Activated CD4-positive, alpha-beta T cell treated with anti-CD3 and anti-CD28 coated beads for 36 hours (primary cell): ENCODE results near the gene TRIM7. TPM values are rescaled to one million over a fixed set of nuclear protein-coding genes. Genes with fewer than 3 reads are reported as not detected.
A peak's percentile ranks its signal among the peaks of the same experiment; 100 is the strongest.

ENCODE experiments used
- ATAC-seq: fragments of 200-7000 bp; cut with Tn5 transposase; one replicate; pipeline ENCODE4 v1.10.0; 2021; ENCODE audit warnings: mild to moderate bottlenecking, moderate library complexity
- CTCF ChIA-PET: fragments of 350-600 bp; sonication (Branson Sonifier 250); formaldehyde crosslinking; loops from one replicate; lab custom pipeline; 2021; ENCODE audit warnings: antibody characterized with exemption; lab: Charles Lee
- POLR2A ChIA-PET: fragments of 350-600 bp; sonication (Branson Sonifier 250); formaldehyde crosslinking; loops from one replicate; lab custom pipeline; 2021; ENCODE audit warnings: antibody characterized with exemption, inconsistent platforms; lab: Charles Lee
- DNase-seq: peaks from one replicate; pipeline ENCODE4 v3.0.0-alpha.2; 2020
- H3K27ac Mint-ChIP-seq: one replicate; pipeline ENCODE4 v1.8.0; 2021; ENCODE audit warnings: mixed read lengths
- H3K27me3 Mint-ChIP-seq: one replicate; pipeline ENCODE4 v1.8.0; 2021; ENCODE audit warnings: mixed read lengths
- H3K36me3 Mint-ChIP-seq: one replicate; pipeline ENCODE4 v1.8.0; 2021; ENCODE audit warnings: low read depth, mixed read lengths
- H3K4me1 Mint-ChIP-seq: one replicate; pipeline ENCODE4 v1.8.0; 2021; ENCODE audit warnings: mixed read lengths
- H3K4me3 Mint-ChIP-seq: one replicate; pipeline ENCODE4 v1.8.0; 2021; ENCODE audit warnings: mild to moderate bottlenecking, moderate library complexity, mixed read lengths
- H3K9me3 Mint-ChIP-seq: one replicate; pipeline ENCODE4 v1.8.0; 2021; ENCODE audit warnings: low read depth, mixed read lengths
- intact Hi-C, 2 experiments: fragments of 100-400 bp; cut with DNase I in 1 of 2; cut with micrococcal nuclease in 1 of 2; formaldehyde crosslinking; loops; one replicate each; pipeline versions ENCODE4 v1.14.2 to v1.15.1; 2022 to 2024; cut with DNase I, micrococcal nuclease
- total RNA-seq, 2 experiments: library from RNA; stranded (reverse); gene quantifications; one replicate each; pipeline ENCODE4 v1.2.3, GENCODE V29; 2021

Gene TRIM7
- total RNA-seq, 2 experiments from 2014 or later, result 1.4 to 1.6 TPM

DNA sequence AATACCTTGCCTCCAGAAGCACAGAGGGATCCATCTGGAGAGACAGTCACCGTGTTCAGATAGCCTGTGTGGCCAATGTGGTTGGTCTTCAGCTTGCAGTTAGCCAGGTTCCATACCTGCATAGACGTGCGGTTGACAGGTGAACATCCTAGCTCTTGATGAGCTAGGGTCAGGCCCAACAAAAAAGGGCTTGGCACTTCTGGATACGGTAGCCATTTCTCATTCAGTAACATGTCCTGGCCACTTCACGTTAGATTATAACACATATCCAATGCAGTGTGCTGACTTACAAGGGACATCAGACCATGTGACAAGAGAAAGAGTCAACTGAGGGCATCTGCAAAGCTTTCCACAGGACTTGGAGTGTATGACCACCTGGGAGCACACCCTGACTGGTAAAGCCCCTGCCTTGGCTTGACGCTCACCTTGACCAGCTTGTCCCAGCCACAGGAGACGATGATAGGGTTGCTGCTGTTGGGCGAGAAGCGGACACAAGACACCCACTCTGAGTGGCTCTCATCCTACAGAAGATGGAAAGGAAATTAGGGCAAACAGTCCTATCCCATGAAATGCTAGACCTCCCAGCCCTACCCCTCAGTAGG lies 34.2 kb upstream of the TRIM7 start:
- Mint-ChIP-seq H3K27ac (peak overlapping the region; percentile 78), H3K4me3 (peak overlapping the region; percentile 51), H3K36me3 (peaks cover 91% of the 10 kb centered on the region), H3K9me3 (no peaks in the 10 kb centered on the region), H3K27me3 (no peaks in the 10 kb centered on the region), H3K4me1 (peaks cover 39% of the 10 kb centered on the region)
- DNase-seq, result no peak
- no peak for ATAC-seq
- intact Hi-C loops, result no loop called here
- CTCF ChIA-PET, result interaction anchor here (0.6 kb wide), 3 partner anchors 13 to 424 kb away, joined by 3 to 4 read pairs (median 3); no protein-coding TSS in a partner anchor
- POLR2A ChIA-PET, result interaction anchor here (0.7 to 1.2 kb wide), 2 partner anchors 21 to 32 kb away, joined by 3 read pairs; no protein-coding TSS in a partner anchor

DNA sequence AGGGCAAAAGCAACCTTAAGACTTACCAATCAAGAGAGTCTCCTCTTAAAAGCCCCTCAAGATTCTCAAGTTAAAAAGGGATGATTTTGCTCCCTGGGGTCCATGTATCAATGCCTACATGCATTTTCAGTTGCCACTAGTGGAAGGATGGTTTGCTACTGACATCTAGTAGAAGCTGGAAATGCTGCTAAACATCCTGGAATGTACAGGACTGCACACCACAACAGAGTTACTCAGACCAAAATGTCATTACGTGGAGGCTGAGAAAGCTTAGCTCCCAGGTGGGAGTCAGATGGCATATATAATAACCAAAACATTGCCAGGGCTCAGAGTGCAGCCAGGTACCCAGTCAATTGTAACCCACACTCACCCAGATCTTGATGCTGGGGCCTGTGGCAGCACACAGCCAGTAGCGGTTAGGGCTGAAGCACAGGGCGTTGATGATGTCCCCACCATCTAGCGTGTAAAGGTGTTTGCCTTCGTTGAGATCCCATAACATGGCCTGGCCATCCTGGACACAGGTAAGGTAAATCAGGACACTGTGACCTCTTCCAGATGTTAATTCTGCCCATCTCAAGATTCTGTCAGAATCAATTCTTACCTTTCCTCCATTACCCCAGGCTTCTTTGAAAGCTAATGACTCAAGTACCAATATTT lies 32.9 kb upstream of the TRIM7 start:
- Mint-ChIP-seq H3K9me3 (no peaks in the 10 kb centered on the region), H3K27me3 (no peaks in the 10 kb centered on the region), H3K36me3 (peaks cover 91% of the 10 kb centered on the region), H3K4me3 (no peak overlapping the region), H3K4me1 (peaks cover 39% of the 10 kb centered on the region), H3K27ac (peak overlapping the region; percentile 52)
- CTCF ChIA-PET, result no interaction called here
- POLR2A ChIA-PET, result interaction anchor here (0.6 kb wide), 1 partner anchor 10 kb away, joined by 3 read pairs; no protein-coding TSS in a partner anchor
- DNase-seq (no peak), ATAC-seq (no peak)
- intact Hi-C loops, result no loop called here

DNA sequence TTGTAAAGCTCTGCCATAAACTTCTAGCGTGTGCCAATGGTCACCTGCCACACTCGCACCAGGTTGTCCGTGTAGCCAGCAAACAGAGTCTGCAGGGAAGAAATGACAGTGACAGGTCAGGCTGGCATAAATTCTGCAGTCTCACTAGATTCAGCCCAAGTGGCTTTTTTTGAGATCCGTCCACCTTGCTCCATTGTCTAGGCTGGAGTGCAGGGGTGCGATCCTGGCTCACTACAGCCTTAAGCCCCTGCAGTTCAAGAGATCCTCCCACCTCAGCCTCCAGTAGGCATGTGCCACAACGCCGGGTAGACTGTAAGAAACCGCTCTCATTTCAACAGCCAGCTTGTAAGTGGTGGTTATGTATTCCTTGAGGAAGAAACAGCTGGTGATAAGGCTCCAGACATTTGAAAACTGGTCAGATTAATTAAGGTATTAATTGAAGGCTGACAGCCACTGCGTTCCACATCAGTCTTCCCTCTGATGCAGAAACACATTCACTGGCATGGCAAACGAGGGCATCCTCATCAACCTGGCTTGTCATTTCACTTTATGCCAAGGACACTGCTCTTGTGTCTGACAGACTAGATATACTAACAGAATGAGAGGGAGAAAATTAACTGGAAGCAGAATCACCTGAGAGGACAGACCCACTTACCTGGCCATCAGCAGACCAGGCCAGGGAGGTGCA lies 32.1 kb upstream of the TRIM7 start:
- peaks cover 87% of the 10 kb centered on the region for H3K36me3 Mint-ChIP-seq
- ChIA-PET CTCF (no interaction called here), POLR2A (no interaction called here)
- H3K4me3 Mint-ChIP-seq, result no peak overlapping the region
- DNase-seq (no peak), ATAC-seq (no peak)
- intact Hi-C loops, result no loop called here
- H3K4me1 Mint-ChIP-seq, result peaks cover 37% of the 10 kb centered on the region
- H3K9me3 Mint-ChIP-seq, result no peaks in the 10 kb centered on the region
- H3K27me3 Mint-ChIP-seq, result no peaks in the 10 kb centered on the region
- H3K27ac Mint-ChIP-seq, result peak overlapping the region; percentile 20

DNA sequence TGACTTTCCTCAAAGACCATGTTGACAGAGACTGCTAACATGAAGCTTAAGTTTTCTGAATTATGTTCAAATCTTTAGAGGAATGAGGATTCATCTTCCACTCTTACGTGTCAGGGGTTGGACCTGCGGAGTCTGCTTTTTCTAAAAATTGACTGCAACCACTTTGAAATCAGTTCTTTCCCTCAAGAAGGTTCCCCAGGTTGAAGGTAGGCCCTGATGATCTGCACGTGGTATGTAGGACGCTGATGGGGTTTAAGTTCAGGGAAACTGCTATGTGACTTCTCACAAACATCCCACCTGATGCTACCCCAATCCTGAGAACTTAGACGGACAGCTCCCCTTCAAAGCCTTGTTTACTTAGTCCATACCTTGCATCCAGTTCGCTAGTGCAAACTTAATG lies 31.5 kb upstream of the TRIM7 start:
- ATAC-seq (no peak), DNase-seq (no peak)
- Mint-ChIP-seq H3K27ac (peak overlapping the region; percentile 53), H3K4me3 (no peak overlapping the region), H3K27me3 (no peaks in the 10 kb centered on the region), H3K36me3 (peaks cover 84% of the 10 kb centered on the region), H3K4me1 (peaks cover 31% of the 10 kb centered on the region), H3K9me3 (no peaks in the 10 kb centered on the region)
- CTCF ChIA-PET, result no interaction called here
- POLR2A ChIA-PET, result no interaction called here
- intact Hi-C loops, result no loop called here

DNA sequence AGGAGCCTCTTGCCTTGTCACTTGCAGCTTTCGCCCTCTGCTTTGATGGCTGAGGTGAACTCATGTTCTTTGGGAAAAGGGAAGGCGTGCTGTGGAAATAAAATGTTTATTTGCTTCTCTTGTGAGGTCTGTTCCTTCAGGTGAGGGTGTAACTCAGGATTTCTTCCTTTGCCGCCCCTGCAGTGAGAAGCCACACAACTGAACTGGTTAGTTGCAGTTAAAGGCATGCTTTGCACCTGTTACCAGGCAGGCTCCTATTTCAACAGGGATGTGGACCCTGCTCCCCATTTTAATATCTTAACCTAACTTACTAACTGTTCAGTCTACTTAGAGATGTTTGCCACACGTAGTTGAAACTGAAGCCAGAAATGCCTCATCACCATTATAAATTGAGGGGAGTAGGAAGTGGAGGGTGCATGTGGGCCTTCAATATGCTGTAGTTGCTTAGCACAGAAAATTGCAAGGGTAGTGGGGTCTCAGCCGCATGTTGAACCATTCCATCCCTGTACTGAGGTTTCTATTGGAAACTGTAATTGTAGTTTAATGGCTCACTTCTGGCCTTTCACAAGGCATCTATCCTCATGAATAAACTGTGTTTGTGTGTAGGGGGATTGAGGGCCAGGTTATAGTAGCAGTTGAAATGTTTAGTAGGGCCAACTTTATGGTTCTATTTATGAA lies 30.8 kb upstream of the TRIM7 start:
- no peak overlapping the region for H3K4me3 Mint-ChIP-seq
- peaks cover 79% of the 10 kb centered on the region for H3K36me3 Mint-ChIP-seq
- peaks cover 29% of the 10 kb centered on the region for H3K4me1 Mint-ChIP-seq
- ChIA-PET POLR2A (interaction anchor here (0.8 to 1.0 kb wide), 2 partner anchors 8 to 26 kb away, joined by 4 to 6 read pairs; partner anchors contain the start of gene RACK1), CTCF (interaction anchor here (0.9 kb wide), 1 partner anchor 63 kb away, joined by 3 read pairs; no protein-coding TSS in a partner anchor)
- DNase-seq, result no peak
- intact Hi-C loops, result no loop called here
- H3K27me3 Mint-ChIP-seq, result no peaks in the 10 kb centered on the region
- H3K9me3 Mint-ChIP-seq, result no peaks in the 10 kb centered on the region
- peak overlapping the region; percentile 53 for H3K27ac Mint-ChIP-seq
- ATAC-seq, result peak; percentile 14

DNA sequence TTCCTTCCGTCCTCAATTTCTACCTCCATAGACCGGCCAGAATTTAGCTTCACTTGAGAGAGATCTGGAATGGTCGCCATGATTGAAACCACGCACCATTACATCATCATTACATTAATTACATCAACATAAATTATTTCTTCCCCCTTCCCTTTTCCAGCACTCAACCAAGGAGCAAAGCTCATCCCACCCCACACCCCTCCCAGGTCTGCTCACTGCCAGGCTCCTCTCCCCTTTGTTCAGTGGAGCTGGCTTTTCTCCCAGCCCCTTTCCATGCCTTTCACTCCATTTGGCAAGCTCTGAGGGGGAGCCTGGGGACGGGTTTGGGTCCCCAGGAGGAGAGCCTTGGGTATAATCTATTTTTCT lies 30.3 kb upstream of the TRIM7 start:
- ATAC-seq, result peak; percentile 4
- POLR2A ChIA-PET, result interaction anchor here (0.8 to 1.0 kb wide), 2 partner anchors 9 to 26 kb away, joined by 4 to 6 read pairs; partner anchors contain the start of gene RACK1

DNA sequence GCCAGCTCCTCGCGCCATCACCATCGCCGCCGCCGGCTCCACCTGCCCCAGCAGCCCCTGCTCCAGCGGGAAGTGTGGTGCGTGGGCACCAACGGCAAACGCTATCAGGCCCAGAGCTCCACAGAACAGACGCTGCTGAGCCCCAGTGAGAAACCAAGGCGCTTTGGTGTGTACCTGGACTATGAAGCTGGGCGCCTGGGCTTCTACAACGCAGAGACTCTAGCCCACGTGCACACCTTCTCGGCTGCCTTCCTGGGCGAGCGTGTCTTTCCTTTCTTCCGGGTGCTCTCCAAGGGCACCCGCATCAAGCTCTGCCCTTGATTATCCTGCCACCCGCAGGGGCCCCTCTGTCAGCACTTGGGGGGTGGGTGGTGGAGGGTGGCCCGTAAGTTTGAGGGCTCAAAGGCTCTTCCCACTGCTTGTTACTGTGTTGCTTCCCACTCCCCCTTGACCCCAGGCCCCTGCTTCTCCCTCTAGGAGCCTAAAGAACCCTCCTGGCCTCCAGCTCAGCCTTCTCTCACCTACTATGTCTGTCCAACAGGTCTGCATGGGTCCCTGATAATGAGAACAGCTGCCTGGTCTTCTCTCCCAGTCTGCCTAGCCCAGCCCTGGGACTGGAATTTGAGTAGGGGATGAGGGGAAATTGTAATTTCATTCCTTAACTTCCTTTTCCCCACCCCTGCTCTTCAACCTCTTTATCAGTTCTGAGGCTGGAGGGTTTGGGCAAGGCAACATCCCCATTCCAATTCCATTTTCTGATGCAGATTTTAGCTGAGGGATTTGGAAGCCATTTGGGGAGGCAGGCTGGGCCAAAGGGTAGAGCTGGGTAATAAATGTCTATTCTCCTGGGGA lies 29.7 kb upstream of the TRIM7 start:
- intact Hi-C loops, result no loop called here
- H3K27ac Mint-ChIP-seq, result peak overlapping the region; percentile 53
- peaks cover 31% of the 10 kb centered on the region for H3K4me1 Mint-ChIP-seq
- no peak overlapping the region for H3K4me3 Mint-ChIP-seq
- POLR2A ChIA-PET, result interaction anchor here (1.0 kb wide), 1 partner anchor 27 kb away, joined by 6 read pairs; no protein-coding TSS in a partner anchor
- ATAC-seq (no peak), DNase-seq (no peak)
- no peaks in the 10 kb centered on the region for H3K27me3 Mint-ChIP-seq
- CTCF ChIA-PET, result interaction anchor here (0.9 kb wide), 1 partner anchor 62 kb away, joined by 3 read pairs; no protein-coding TSS in a partner anchor
- H3K9me3 Mint-ChIP-seq, result no peaks in the 10 kb centered on the region
- H3K36me3 Mint-ChIP-seq, result peaks cover 74% of the 10 kb centered on the region

More for the DNA sequence above, 30.3 kb upstream of the TRIM7 start:
- Mint-ChIP-seq H3K27ac (peak overlapping the region; percentile 53), H3K4me1 (peaks cover 30% of the 10 kb centered on the region), H3K9me3 (no peaks in the 10 kb centered on the region), H3K27me3 (no peaks in the 10 kb centered on the region), H3K4me3 (no peak overlapping the region), H3K36me3 (peaks cover 78% of the 10 kb centered on the region)
- intact Hi-C loops, result no loop called here
- no peak for DNase-seq
- CTCF ChIA-PET, result interaction anchor here (0.9 kb wide), 1 partner anchor 62 kb away, joined by 3 read pairs; no protein-coding TSS in a partner anchor

DNA sequence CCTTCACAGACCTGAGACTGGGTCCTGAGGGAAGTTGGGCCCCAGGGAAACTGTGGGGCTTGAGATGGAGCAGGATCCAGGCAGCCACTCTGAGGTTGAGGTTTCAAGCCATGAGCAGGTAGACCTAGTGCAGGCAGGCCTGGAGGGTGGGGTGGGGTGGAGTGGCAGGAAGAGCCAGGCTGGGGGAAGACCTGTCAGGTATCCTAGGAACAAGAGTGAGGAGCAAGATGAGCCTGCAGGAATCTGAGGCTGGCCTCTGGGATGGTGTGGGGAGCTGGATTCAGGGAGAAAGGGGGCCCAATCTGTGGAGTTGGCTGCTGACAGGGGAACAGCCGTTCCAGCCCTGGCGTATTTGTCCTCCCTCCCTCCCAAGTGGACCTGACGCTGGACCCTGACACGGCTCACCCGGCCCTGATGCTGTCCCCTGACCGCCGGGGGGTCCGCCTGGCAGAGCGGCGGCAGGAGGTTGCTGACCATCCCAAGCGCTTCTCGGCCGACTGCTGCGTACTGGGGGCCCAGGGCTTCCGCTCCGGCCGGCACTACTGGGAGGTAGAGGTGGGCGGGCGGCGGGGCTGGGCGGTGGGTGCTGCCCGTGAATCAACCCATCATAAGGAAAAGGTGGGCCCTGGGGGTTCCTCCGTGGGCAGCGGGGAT lies 28.9 kb upstream of the TRIM7 start:
- DNase-seq, result no peak
- intact Hi-C loops, result no loop called here
- ATAC-seq, result no peak
- Mint-ChIP-seq H3K36me3 (peaks cover 73% of the 10 kb centered on the region), H3K27ac (peak overlapping the region; percentile 6), H3K27me3 (no peaks in the 10 kb centered on the region), H3K4me3 (no peak overlapping the region), H3K9me3 (no peaks in the 10 kb centered on the region), H3K4me1 (peaks cover 31% of the 10 kb centered on the region)
- CTCF ChIA-PET, result no interaction called here
- POLR2A ChIA-PET, result no interaction called here

DNA sequence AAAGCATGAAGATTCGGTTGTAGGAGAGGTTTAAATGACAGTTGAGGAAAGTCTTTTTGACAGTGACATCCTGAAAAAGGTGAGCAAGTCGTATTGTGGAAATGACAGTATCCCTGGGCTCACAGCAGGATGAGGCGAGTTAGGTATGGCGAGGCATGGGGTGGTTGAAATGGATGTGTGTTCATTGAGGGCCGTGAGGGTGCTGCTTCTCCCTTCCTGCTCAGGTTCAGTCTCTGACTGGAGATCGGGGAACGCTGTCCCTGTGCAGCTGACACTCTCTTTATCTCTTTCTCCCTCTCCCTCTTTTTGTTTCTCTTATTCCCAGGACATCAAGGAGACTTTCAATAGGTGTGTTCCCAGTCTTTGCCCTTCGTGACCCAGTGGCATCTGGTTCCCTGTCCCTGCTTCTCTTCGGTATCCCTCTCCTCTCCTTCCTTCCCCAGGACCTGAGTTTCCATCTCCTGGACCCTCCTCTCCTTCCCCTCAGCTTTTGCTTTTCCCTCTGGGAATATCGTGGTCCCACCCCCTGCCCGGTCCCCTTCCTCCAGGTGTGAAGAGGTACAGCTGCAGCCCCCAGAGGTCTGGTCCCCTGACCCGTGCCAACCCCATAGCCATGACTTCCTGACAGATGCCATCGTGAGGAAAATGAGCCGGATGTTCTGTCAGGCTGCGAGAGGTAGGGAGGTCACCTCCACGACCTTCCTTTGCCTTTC lies 28.2 kb upstream of the TRIM7 start:
- no peak for ATAC-seq
- H3K27me3 Mint-ChIP-seq, result no peaks in the 10 kb centered on the region
- ChIA-PET POLR2A (no interaction called here), CTCF (interaction anchor here (0.7 kb wide), 1 partner anchor 40 kb away, joined by 3 read pairs; no protein-coding TSS in a partner anchor)
- H3K4me3 Mint-ChIP-seq, result no peak overlapping the region
- peaks cover 26% of the 10 kb centered on the region for H3K4me1 Mint-ChIP-seq
- H3K9me3 Mint-ChIP-seq, result no peaks in the 10 kb centered on the region
- DNase-seq, result no peak
- H3K36me3 Mint-ChIP-seq, result peaks cover 67% of the 10 kb centered on the region
- H3K27ac Mint-ChIP-seq, result peak overlapping the region; percentile 6
- intact Hi-C loops, result no loop called here
